ENCODE data around the gene STX7. TPM values are rescaled to one million over a fixed set of nuclear protein-coding genes. Genes with fewer than 3 reads are reported as not detected.

The STX7 gene
- total RNA-seq, 1 experiment from 2014 or later, result 33.0 TPM

DNA sequence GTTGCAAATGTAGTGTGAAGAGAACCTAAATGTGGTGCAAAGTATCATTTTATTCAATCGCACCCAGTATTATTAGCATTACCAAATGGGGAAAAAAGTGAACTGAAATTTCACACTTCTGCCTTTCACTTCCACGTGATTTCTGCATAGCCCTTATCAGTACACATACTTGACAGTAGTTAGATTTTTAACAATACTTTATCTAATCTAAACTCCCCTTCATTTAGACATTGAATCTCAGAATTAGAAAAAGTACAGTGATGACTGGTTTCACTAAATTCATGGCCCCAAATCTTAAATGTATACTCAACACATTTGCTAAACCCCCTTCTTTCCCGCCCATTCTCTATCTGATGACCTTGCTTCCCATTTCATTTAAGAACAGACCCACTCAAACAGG lies 14.3 kb downstream of the STX7 start:
- POLR2A ChIA-PET, result interaction anchor here (0.6 kb wide), 1 partner anchor 316 kb away, joined by 3 read pairs; no protein-coding TSS in a partner anchor
- BruUV-seq (replicated peaks), result no TSS peak

DNA sequence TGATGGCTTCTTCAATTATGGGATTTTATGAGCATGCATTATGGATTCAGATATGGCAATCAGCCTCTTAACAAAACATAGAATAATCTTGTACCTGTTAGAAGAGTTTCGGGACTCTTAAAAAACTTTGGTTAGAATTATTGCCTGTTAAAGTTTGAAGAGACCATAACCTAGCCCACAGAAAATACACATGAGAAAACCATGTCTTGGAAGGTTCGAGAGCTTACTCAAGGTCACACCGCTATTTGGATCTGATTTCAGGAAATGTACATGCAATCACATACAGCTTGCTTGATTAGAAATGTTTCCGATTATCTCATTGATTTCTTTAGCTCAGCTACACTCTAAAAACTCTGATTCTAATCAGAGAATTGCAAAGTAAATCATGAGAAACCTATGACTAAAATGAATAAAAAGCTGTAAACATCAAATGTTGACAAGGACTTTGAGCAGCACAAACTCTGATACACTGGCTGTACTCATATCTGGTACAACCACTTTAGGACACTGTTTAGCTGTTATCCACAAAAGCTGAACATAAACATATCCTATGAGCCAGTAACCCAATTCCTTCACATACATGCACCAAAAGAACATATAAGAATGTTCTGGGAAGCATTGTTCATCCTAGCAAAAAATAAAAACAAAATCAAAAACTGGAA lies 16.3 kb downstream of the STX7 start:
- intact Hi-C loops (cut with micrococcal nuclease), result no loop called here
- Mint-ChIP-seq H3K4me3 (ENCODE audit: unreplicated experiment) (no peak overlapping the region), H3K9me3 (ENCODE audit: unreplicated experiment) (peaks cover 9% of the 10 kb centered on the region), H3K27ac (ENCODE audit: low read depth, unreplicated experiment) (no peak overlapping the region), H3K36me3 (ENCODE audit: insufficient read depth, unreplicated experiment) (peaks cover 28% of the 10 kb centered on the region), H3K27me3 (ENCODE audit: insufficient read depth, unreplicated experiment) (no peaks in the 10 kb centered on the region), H3K4me1 (ENCODE audit: insufficient read depth, unreplicated experiment) (peaks cover 14% of the 10 kb centered on the region)
- no peak for DNase-seq (ENCODE audit: unreplicated experiment)
- ChIA-PET POLR2A (interaction anchor here (1.1 to 1.5 kb wide), 3 partner anchors 11 to 16 kb away, joined by 3 to 5 read pairs (median 4); partner anchors contain the start of gene STX7), CTCF (interaction anchor here (0.6 to 6.0 kb wide), 11 partner anchors 11 to 1062 kb away, joined by 3 to 48 read pairs (median 3); no protein-coding TSS in a partner anchor)
- BruUV-seq (replicated peaks), result no TSS peak
- TF ChIP-seq, protein P1, sequence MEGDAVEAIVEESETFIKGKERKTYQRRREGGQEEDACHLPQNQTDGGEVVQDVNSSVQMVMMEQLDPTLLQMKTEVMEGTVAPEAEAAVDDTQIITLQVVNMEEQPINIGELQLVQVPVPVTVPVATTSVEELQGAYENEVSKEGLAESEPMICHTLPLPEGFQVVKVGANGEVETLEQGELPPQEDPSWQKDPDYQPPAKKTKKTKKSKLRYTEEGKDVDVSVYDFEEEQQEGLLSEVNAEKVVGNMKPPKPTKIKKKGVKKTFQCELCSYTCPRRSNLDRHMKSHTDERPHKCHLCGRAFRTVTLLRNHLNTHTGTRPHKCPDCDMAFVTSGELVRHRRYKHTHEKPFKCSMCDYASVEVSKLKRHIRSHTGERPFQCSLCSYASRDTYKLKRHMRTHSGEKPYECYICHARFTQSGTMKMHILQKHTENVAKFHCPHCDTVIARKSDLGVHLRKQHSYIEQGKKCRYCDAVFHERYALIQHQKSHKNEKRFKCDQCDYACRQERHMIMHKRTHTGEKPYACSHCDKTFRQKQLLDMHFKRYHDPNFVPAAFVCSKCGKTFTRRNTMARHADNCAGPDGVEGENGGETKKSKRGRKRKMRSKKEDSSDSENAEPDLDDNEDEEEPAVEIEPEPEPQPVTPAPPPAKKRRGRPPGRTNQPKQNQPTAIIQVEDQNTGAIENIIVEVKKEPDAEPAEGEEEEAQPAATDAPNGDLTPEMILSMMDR (IDR thresholded peaks at IDR 0.05; ENCODE audit: unreplicated experiment), result no peak

More for the DNA sequence above, 14.3 kb downstream of the STX7 start:
- Mint-ChIP-seq H3K27me3 (ENCODE audit: insufficient read depth, unreplicated experiment) (no peaks in the 10 kb centered on the region), H3K36me3 (ENCODE audit: insufficient read depth, unreplicated experiment) (peaks cover 41% of the 10 kb centered on the region), H3K9me3 (ENCODE audit: unreplicated experiment) (peaks cover 9% of the 10 kb centered on the region), H3K4me1 (ENCODE audit: insufficient read depth, unreplicated experiment) (peaks cover 14% of the 10 kb centered on the region), H3K4me3 (ENCODE audit: unreplicated experiment) (no peak overlapping the region), H3K27ac (ENCODE audit: low read depth, unreplicated experiment) (no peak overlapping the region)
- intact Hi-C loops (cut with micrococcal nuclease), result no loop called here
- no peak for DNase-seq (ENCODE audit: unreplicated experiment)
- CTCF ChIA-PET, result no interaction called here
- TF ChIP-seq, protein P1 (IDR thresholded peaks at IDR 0.05; ENCODE audit: unreplicated experiment), result no peak

DNA sequence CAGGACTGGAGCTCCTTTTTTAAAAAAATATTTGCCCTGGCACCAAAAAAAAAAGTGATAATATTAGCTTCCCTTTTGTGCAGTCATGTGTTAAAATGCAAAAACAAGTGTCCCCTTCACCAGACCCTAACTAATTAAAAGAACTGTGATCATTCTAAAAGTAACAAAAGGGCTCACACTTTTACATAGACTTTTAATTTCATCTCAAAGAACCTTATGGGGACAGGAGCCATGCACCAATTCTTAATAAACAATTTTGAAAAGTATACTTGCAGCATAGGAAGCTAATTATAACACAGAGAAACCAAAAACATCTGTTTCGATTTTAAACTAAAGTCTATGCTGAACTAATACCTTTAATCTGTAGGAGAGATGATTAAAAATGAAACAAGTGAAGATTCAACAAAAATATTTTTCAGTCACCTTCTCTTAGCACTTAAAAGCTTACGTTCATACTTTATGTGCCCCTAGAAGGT lies 17.3 kb downstream of the STX7 start:
- Mint-ChIP-seq H3K36me3 (ENCODE audit: insufficient read depth, unreplicated experiment) (peaks cover 18% of the 10 kb centered on the region), H3K4me1 (ENCODE audit: insufficient read depth, unreplicated experiment) (peaks cover 14% of the 10 kb centered on the region), H3K4me3 (ENCODE audit: unreplicated experiment) (no peak overlapping the region), H3K27ac (ENCODE audit: low read depth, unreplicated experiment) (no peak overlapping the region), H3K27me3 (ENCODE audit: insufficient read depth, unreplicated experiment) (no peaks in the 10 kb centered on the region), H3K9me3 (ENCODE audit: unreplicated experiment) (peaks cover 9% of the 10 kb centered on the region)
- no peak for DNase-seq (ENCODE audit: unreplicated experiment)
- ChIA-PET CTCF (interaction anchor here (0.6 to 6.0 kb wide), 9 partner anchors 10 to 1063 kb away, joined by 3 to 48 read pairs (median 3); no protein-coding TSS in a partner anchor), POLR2A (interaction anchor here (1.4 kb wide), 1 partner anchor 15 kb away, joined by 3 read pairs; no protein-coding TSS in a partner anchor)
- intact Hi-C loops (cut with micrococcal nuclease), result no loop called here
- TF ChIP-seq, protein P1 (IDR thresholded peaks at IDR 0.05; ENCODE audit: unreplicated experiment), result no peak
- BruUV-seq (replicated peaks), result no TSS peak

DNA sequence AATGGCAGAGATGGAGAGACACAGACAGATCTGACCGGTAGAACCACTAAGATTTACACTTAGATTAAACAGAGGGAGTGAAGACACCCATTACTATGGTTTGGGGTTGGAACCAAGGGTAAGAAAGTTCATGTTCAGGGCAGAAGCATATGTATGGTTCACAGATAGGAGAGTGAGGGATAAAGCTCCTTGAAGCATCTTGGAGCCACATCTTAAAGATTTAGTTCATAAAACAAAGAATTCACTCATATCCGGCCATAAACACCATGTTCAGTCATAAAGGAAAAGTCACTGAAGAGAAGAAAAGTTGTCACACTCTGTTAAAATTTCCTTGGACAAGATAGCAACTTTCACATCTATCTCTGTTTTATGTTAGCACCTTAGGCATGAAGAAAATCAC lies 18.0 kb downstream of the STX7 start:
- Mint-ChIP-seq H3K4me3 (ENCODE audit: unreplicated experiment) (no peak overlapping the region), H3K4me1 (ENCODE audit: insufficient read depth, unreplicated experiment) (peaks cover 8% of the 10 kb centered on the region), H3K27ac (ENCODE audit: low read depth, unreplicated experiment) (no peak overlapping the region), H3K36me3 (ENCODE audit: insufficient read depth, unreplicated experiment) (peaks cover 11% of the 10 kb centered on the region), H3K9me3 (ENCODE audit: unreplicated experiment) (peaks cover 9% of the 10 kb centered on the region), H3K27me3 (ENCODE audit: insufficient read depth, unreplicated experiment) (no peaks in the 10 kb centered on the region)
- ChIA-PET POLR2A (interaction anchor here (1.4 kb wide), 1 partner anchor 15 kb away, joined by 3 read pairs; no protein-coding TSS in a partner anchor), CTCF (interaction anchor here (1.9 to 6.0 kb wide), 3 partner anchors 9 to 216 kb away, joined by 6 to 48 read pairs (median 29); no protein-coding TSS in a partner anchor)
- no peak for DNase-seq (ENCODE audit: unreplicated experiment)
- intact Hi-C loops (cut with micrococcal nuclease), result no loop called here
- TF ChIP-seq, protein P1 (IDR thresholded peaks at IDR 0.05; ENCODE audit: unreplicated experiment), result no peak
- no TSS peak for BruUV-seq (replicated peaks)

Data from MCF 10A (cell line).